ENCODE results near the gene CPHXL2. TPM values are rescaled to one million over a fixed set of nuclear protein-coding genes. Genes with fewer than 3 reads are reported as not detected.

CPHXL2 gene
- polyA plus RNA-seq, 2 donors: not detected

- H3K9me3 ChIP-seq (ENCODE audit: control insufficient read depth in 2 of 2, insufficient read depth in 1 of 2, low read depth in 1 of 2, low read length in 1 of 2): no peaks in the 10 kb centered on the region
- H3K4me3 ChIP-seq (ENCODE audit: low read depth in 1 of 2, low read length in 2 of 2): no peak overlapping the region
- H3K27me3 ChIP-seq (ENCODE audit: control insufficient read depth in 1 of 2, insufficient read depth in 2 of 2, low read length in 2 of 2): no peaks in the 10 kb centered on the region
- no peaks in the 10 kb centered on the region for H3K36me3 ChIP-seq (ENCODE audit: control insufficient read depth in 2 of 2, insufficient read depth in 2 of 2, low read length in 1 of 2)
- H3K4me1 ChIP-seq (ENCODE audit: control insufficient read depth in 2 of 2, insufficient read depth in 2 of 2, low read length in 1 of 2): no peaks in the 10 kb centered on the region
- H3K27ac ChIP-seq (ENCODE audit: low read depth in 2 of 2, low read length in 1 of 2): no peak overlapping the region
Observed at GRCh38 chr16:75687361-75687760, 10.6 kb upstream of the CPHXL2 start.

DNA sequence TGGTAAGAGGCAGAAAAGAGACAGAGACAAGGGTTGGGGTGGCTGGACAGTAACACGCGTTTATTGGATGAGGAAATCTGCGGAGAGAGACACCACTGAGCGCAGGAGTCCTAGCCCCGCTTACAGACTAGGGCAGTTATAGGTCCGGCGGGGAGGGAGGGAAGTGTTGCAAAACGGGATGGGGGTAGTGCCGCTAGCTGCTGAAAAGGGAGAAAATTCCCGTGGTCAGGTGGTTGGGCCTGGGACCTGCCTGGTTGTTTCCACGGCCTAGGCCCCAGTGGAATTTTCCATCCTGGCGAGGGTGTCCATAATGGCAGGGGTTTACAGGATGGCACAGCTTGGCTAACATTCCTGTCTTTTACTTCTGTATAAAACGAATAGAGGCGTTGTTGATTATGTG lies 5.5 kb upstream of the CPHXL2 start:
- H3K9me3 ChIP-seq (ENCODE audit: control insufficient read depth in 2 of 2, insufficient read depth in 1 of 2, low read depth in 1 of 2, low read length in 1 of 2): no peaks in the 10 kb centered on the region
- H3K27ac ChIP-seq (ENCODE audit: low read depth in 2 of 2, low read length in 1 of 2): no peak overlapping the region
- H3K27me3 ChIP-seq (ENCODE audit: control insufficient read depth in 1 of 2, insufficient read depth in 2 of 2, low read length in 2 of 2): no peaks in the 10 kb centered on the region
- H3K4me1 ChIP-seq (ENCODE audit: control insufficient read depth in 2 of 2, insufficient read depth in 2 of 2, low read length in 1 of 2): peaks cover 0 to 2% of the 10 kb centered on the region in 2 donors
- no peak overlapping the region for H3K4me3 ChIP-seq (ENCODE audit: low read depth in 1 of 2, low read length in 2 of 2)
- 87 to 88% methylated on average over 14 of the region's 14 CpGs for WGBS, 2 donors
- H3K36me3 ChIP-seq (ENCODE audit: control insufficient read depth in 2 of 2, insufficient read depth in 2 of 2, low read length in 1 of 2): no peaks in the 10 kb centered on the region

DNA sequence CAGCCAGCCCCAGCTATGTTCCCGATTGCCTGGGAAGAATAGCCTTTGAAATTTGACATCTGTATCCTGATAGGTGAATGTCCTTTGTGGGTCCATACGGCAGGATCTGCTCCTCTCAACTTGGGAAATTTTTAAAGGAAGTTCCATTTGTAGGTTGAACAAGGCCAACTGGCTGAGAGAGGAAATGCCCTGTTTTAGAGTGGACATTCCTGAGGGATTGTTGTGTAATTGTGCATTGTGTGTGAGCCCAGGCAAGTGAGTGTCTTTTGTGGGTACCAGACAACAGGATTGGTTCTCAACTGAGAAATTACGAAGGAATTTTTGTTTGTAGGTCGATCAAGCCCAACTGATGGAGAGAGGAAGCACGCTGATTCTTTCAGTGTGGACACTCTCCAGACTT lies 2.6 kb upstream of the CPHXL2 start:
- no peaks in the 10 kb centered on the region for H3K36me3 ChIP-seq (ENCODE audit: control insufficient read depth in 2 of 2, insufficient read depth in 2 of 2, low read length in 1 of 2)
- 86 to 91% methylated on average over 5 of the region's 5 CpGs for WGBS, 2 donors
- no peaks in the 10 kb centered on the region for H3K27me3 ChIP-seq (ENCODE audit: control insufficient read depth in 1 of 2, insufficient read depth in 2 of 2, low read length in 2 of 2)
- H3K27ac ChIP-seq (ENCODE audit: low read depth in 2 of 2, low read length in 1 of 2): no peak overlapping the region
- H3K9me3 ChIP-seq (ENCODE audit: control insufficient read depth in 2 of 2, insufficient read depth in 1 of 2, low read depth in 1 of 2, low read length in 1 of 2): no peaks in the 10 kb centered on the region
- H3K4me1 ChIP-seq (ENCODE audit: control insufficient read depth in 2 of 2, insufficient read depth in 2 of 2, low read length in 1 of 2): peaks cover 0 to 2% of the 10 kb centered on the region in 2 donors
- no peak overlapping the region for H3K4me3 ChIP-seq (ENCODE audit: low read depth in 1 of 2, low read length in 2 of 2)

DNA sequence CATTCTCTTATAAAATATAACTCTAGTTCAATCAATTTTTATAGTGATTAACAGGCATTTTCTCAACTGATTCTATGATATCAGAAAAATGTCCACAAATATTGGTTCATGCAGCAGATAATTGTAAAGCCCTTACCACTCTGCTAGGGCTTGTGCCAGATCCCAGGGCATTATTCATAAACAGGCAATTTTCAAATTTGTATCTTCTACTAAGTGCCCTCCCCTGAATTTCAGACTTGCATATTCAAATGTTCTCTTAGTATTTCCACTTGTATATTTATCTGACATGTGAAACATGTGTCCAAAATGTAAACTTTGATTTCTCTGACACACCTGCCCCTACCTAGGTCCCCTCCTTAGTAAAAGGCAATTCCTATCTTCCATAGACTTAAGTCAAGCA lies 9.3 kb downstream of the CPHXL2 start:
- no peaks in the 10 kb centered on the region for H3K9me3 ChIP-seq (ENCODE audit: control insufficient read depth in 2 of 2, insufficient read depth in 1 of 2, low read depth in 1 of 2, low read length in 1 of 2)
- no peaks in the 10 kb centered on the region for H3K36me3 ChIP-seq (ENCODE audit: control insufficient read depth in 2 of 2, insufficient read depth in 2 of 2, low read length in 1 of 2)
- no peak overlapping the region for H3K27ac ChIP-seq (ENCODE audit: low read depth in 2 of 2, low read length in 1 of 2)
- H3K27me3 ChIP-seq (ENCODE audit: control insufficient read depth in 1 of 2, insufficient read depth in 2 of 2, low read length in 2 of 2): no peaks in the 10 kb centered on the region
- no peaks in the 10 kb centered on the region for H3K4me1 ChIP-seq (ENCODE audit: control insufficient read depth in 2 of 2, insufficient read depth in 2 of 2, low read length in 1 of 2)
- H3K4me3 ChIP-seq (ENCODE audit: low read depth in 1 of 2, low read length in 2 of 2): no peak overlapping the region

- Histone ChIP-seq H3K9me3 (ENCODE audit: control insufficient read depth in 2 of 2, insufficient read depth in 1 of 2, low read depth in 1 of 2, low read length in 1 of 2) (no peaks in the 10 kb centered on the region), H3K4me1 (ENCODE audit: control insufficient read depth in 2 of 2, insufficient read depth in 2 of 2, low read length in 1 of 2) (peaks cover 0 to 5% of the 10 kb centered on the region in 2 donors), H3K4me3 (ENCODE audit: low read depth in 1 of 2, low read length in 2 of 2) (no peak overlapping the region), H3K36me3 (ENCODE audit: control insufficient read depth in 2 of 2, insufficient read depth in 2 of 2, low read length in 1 of 2) (peaks cover 5 to 9% of the 10 kb centered on the region in 2 donors), H3K27me3 (ENCODE audit: control insufficient read depth in 1 of 2, insufficient read depth in 2 of 2, low read length in 2 of 2) (no peaks in the 10 kb centered on the region), H3K27ac (ENCODE audit: low read depth in 2 of 2, low read length in 1 of 2) (no peak overlapping the region)
- WGBS, 2 donors: 48 to 67% methylated on average over 4 of the region's 4 CpGs
Observed at GRCh38 chr16:75660726-75661302, 16.0 kb downstream of the CPHXL2 start.

GRCh38 chr16:75660321-75660720 lies 16.5 kb downstream of the CPHXL2 start:
- H3K27ac ChIP-seq (ENCODE audit: low read depth in 2 of 2, low read length in 1 of 2): no peak overlapping the region
- no peak overlapping the region for H3K4me3 ChIP-seq (ENCODE audit: low read depth in 1 of 2, low read length in 2 of 2)
- H3K9me3 ChIP-seq (ENCODE audit: control insufficient read depth in 2 of 2, insufficient read depth in 1 of 2, low read depth in 1 of 2, low read length in 1 of 2): no peaks in the 10 kb centered on the region
- H3K27me3 ChIP-seq (ENCODE audit: control insufficient read depth in 1 of 2, insufficient read depth in 2 of 2, low read length in 2 of 2): no peaks in the 10 kb centered on the region
- peaks cover 0 to 5% of the 10 kb centered on the region in 2 donors for H3K4me1 ChIP-seq (ENCODE audit: control insufficient read depth in 2 of 2, insufficient read depth in 2 of 2, low read length in 1 of 2)
- 90 to 94% methylated on average over 6 of the region's 6 CpGs for WGBS, 2 donors
- H3K36me3 ChIP-seq (ENCODE audit: control insufficient read depth in 2 of 2, insufficient read depth in 2 of 2, low read length in 1 of 2): peaks cover 5 to 11% of the 10 kb centered on the region in 2 donors

DNA sequence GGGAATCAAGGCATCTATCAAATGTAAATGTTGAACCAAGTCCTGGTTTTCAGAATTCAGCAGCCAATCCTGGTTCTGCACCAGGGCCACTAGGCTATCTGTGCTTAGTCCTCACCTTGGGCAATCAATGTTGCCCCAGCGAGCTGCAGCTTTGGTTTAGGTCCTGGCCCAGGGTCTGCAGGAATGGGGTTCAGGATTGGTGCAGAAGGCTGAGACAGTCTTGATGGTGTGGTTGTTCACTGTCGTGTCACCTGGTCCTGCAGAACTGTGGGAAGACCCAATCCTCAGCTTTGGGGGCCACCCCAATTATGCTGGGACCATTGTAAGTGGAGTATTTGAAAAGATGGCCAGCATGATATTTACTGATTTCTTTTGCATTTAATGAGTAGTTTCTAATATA lies 18.6 kb downstream of the CPHXL2 start:
- Histone ChIP-seq H3K36me3 (ENCODE audit: control insufficient read depth in 2 of 2, insufficient read depth in 2 of 2, low read length in 1 of 2) (peaks cover 5 to 12% of the 10 kb centered on the region in 2 donors), H3K4me1 (ENCODE audit: control insufficient read depth in 2 of 2, insufficient read depth in 2 of 2, low read length in 1 of 2) (peaks cover 0 to 9% of the 10 kb centered on the region in 2 donors), H3K4me3 (ENCODE audit: low read depth in 1 of 2, low read length in 2 of 2) (no peak overlapping the region), H3K9me3 (ENCODE audit: control insufficient read depth in 2 of 2, insufficient read depth in 1 of 2, low read depth in 1 of 2, low read length in 1 of 2) (no peaks in the 10 kb centered on the region), H3K27me3 (ENCODE audit: control insufficient read depth in 1 of 2, insufficient read depth in 2 of 2, low read length in 2 of 2) (no peaks in the 10 kb centered on the region), H3K27ac (ENCODE audit: low read depth in 2 of 2, low read length in 1 of 2) (no peak overlapping the region)
- WGBS, 2 donors: 94 to 96% methylated on average over 2 of the region's 2 CpGs

GRCh38 chr16:75653922-75654321 lies 22.9 kb downstream of the CPHXL2 start:
- H3K27me3 ChIP-seq (ENCODE audit: control insufficient read depth in 1 of 2, insufficient read depth in 2 of 2, low read length in 2 of 2): no peaks in the 10 kb centered on the region
- H3K27ac ChIP-seq (ENCODE audit: low read depth in 2 of 2, low read length in 1 of 2): no peak overlapping the region
- peaks cover 0 to 3% of the 10 kb centered on the region in 2 donors for H3K4me1 ChIP-seq (ENCODE audit: control insufficient read depth in 2 of 2, insufficient read depth in 2 of 2, low read length in 1 of 2)
- H3K9me3 ChIP-seq (ENCODE audit: control insufficient read depth in 2 of 2, insufficient read depth in 1 of 2, low read depth in 1 of 2, low read length in 1 of 2): no peaks in the 10 kb centered on the region
- WGBS, 2 donors: 65 to 79% methylated on average over 1 of the region's 1 CpG
- H3K4me3 ChIP-seq (ENCODE audit: low read depth in 1 of 2, low read length in 2 of 2): no peak overlapping the region
- peaks cover 5 to 12% of the 10 kb centered on the region in 2 donors for H3K36me3 ChIP-seq (ENCODE audit: control insufficient read depth in 2 of 2, insufficient read depth in 2 of 2, low read length in 1 of 2)

GRCh38 chr16:75648265-75649076 lies 28.3 kb downstream of the CPHXL2 start:
- H3K27ac ChIP-seq (ENCODE audit: low read depth in 2 of 2, low read length in 1 of 2): peak overlapping the region; percentile 98 to 100
- H3K27me3 ChIP-seq (ENCODE audit: control insufficient read depth in 1 of 2, insufficient read depth in 2 of 2, low read length in 2 of 2): no peaks in the 10 kb centered on the region
- H3K9me3 ChIP-seq (ENCODE audit: control insufficient read depth in 2 of 2, insufficient read depth in 1 of 2, low read depth in 1 of 2, low read length in 1 of 2): no peaks in the 10 kb centered on the region
- H3K4me1 ChIP-seq (ENCODE audit: control insufficient read depth in 2 of 2, insufficient read depth in 2 of 2, low read length in 1 of 2): peaks cover 1 to 6% of the 10 kb centered on the region in 2 donors
- 0 to 1% methylated on average over 60 to 62 of the region's 62 CpGs for WGBS, 2 donors
- peaks cover 0 to 2% of the 10 kb centered on the region in 2 donors for H3K36me3 ChIP-seq (ENCODE audit: control insufficient read depth in 2 of 2, insufficient read depth in 2 of 2, low read length in 1 of 2)
- peak overlapping the region; percentile 98 to 99 for H3K4me3 ChIP-seq (ENCODE audit: low read depth in 1 of 2, low read length in 2 of 2)

Measured in esophagus (tissue), 2 donors.